HG02642 (cell line): Measurements from ENCODE around the gene SLMAP.

ENCODE experiments used
- ATAC-seq: cut with Tn5 transposase; IDR thresholded peaks from one replicate; pipeline ENCODE4 v1.9.1; 2021; ENCODE audit warnings: mild to moderate bottlenecking; ENCODE audit not compliant: unreplicated experiment, poor library complexity

SLMAP gene

DNA sequence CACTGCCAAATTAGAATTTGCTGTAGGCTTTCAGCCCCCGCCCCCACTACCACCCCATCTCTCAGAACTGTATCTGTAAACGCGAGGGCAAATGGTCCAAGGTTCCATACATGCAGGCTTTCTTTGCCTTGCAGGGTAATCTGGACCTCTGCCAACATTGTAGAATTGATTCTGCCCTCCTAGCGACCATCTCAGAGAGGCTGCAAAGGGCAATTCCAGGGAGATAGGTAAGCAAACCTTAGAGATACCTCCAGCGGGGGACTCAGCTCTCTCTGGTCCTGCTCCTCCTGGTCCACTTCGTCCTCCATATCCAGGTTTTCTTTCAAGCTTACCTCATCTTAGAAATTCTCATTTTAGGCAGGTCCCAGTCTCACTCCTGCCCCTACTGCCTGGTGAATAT is 64.4 kb downstream of the SLMAP start:
- ATAC-seq, result no peak

DNA sequence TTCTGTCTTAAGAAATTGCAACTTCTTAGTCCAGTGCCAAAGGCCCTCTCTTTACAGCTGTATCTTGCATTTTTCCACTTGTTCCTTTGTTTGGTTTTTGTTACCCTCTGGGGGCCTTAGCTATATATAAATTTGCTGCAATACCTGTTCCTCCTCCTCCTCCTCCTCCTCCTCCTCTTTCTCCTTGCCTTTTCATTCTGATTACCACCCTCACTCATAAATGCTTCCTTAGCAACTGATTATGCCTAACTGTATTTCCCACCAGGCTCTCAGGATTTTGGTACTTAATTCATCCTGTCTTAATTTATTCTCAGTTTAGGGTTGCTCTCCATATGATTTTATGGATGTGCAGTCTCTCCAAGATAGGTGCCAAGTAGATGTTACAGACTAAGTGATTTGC is 65.7 kb downstream of the SLMAP start:
- no peak for ATAC-seq

DNA sequence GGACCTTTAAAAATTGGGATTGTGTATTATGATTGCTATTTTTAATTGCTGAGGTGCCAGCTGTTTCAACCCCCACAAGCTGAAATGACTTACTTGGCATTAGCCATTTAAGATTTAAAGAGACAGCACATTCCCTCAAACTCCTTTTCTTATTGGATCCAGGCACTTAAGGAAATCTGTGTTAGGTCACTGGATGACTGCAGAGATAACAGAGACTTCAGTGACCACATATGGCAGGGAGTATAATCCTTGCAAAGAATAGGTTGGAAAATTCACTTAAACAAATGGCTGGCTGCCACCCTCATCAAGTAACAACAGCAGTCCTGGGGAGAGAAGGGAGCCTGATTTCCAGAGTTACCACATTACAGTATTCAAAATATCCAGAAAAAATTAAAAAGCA is 66.6 kb downstream of the SLMAP start:
- no peak for ATAC-seq

DNA sequence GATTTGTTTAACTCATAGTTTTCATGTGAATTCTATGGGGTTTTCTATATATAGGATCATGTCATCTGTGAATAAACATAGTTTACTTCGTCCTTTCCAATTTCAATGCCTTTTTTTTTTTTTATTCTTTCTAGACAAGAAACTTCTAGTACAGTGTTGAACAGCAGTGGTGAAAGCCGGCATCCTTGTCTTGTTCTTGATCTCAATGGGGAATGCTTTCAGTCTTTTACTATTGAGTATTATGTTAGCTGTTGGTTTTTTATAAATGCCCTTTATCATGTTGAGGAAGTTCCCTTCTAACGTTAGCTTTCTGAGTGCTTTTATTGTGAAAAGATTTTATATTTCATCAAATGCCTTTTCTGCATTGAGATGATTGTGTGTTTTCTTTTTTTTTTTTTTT is 69.0 kb downstream of the SLMAP start:
- no peak for ATAC-seq

DNA sequence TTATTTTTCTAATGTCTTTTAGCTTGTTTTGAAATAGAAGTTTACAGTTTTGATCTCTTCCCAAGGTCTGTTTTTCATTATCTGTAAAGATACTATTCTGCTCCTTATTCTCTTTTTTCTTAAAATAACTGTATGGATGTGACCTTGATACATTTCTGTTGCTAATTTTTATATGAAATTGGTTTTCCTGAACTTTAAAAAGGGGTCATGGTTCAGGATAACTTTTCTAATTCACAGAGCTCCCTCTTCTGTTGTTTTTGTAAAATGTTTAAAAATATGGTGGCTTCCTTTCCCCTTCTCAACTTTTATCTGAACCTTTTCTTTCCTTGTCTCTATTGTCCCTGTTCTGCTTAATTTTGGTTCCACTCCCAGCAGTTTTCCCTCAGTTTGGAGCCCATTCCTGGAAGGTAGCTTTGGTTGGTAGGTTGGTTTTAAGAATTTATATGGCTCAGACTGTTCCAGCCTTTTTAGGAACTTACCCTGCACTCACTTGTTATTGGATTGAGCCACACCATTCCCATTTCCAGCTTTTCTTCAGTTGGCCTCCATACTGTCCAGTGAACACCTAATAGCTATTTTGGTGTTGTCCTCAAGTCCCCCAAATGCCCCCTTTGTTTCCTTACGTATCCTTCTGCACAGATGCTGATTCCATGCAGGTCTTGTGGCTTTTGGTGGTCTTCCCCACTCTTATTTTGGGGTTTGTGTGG is 70.3 kb downstream of the SLMAP start:
- ATAC-seq, result no peak

DNA sequence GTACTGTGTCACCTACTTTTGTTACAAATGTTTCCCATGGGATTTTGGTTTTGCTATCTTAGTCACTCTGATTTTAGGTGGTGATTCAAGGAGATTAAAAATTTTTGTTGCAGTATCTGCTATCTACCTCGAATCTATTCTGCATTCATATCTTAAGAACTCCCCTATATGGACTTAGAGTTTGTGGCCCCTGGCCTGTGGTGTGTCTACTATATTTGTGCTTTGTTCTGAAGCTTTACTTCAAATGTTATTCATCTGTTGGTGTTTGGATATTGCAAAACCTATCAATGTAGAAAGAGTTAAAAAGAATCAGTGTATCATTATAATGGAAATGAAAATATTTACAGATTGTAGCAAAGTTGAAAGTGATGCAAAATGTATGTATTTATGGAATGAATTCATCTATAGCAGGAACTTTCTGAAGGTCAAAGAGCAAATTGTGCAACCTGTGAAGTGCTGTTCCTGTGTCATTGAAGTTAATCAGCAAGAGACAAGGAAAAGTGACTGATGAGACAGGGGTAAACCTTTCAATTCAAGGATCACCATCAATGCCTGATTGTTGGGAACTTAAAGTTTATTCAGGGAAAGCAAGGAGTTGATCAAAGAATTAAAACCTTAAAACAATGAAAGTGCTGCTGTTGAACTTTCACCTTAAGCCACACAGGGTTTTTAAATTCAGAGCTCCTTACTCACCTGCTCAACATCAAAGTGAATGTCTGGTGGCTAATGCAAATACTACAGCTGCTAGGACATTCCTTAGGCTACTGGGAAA is 71.0 kb downstream of the SLMAP start:
- no peak for ATAC-seq

DNA sequence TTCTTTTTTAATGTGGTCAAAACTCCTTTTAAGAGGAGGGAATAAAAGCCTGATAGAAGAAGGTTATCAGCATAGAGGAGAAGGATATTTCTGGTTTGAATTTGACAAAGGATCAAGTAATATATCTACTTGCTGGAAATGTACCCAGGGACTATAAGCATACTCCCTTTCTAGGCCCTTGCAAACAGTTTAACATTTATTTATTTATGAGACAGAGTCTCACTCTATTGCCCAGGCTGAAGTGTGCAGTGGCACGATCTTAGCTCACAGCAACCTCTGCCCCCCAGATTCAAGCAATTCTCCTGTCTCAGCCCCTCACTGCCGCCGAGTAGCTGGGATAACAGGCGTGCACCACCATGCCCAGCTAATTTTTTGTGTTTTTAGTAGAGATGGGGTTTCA is 71.6 kb downstream of the SLMAP start:
- ATAC-seq, result no peak

DNA sequence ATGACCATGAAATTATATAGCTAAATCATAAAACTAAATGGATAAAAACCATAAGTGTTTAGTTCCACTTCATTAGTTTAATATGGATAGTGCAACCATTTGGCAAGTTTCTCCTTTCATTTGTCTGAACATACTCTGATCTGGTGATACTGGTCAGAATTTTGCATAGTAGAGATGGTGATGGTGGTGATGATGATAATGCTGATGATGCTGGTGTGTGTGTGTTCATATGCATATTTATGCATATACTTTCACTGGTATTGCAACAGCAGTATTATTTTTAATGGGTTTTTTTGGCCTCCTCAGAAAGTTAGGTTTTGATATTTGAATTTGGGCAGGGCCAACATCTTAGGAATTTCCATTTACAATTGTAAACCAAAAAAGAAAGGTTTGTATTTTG is 76.4 kb downstream of the SLMAP start:
- ATAC-seq, result no peak

DNA sequence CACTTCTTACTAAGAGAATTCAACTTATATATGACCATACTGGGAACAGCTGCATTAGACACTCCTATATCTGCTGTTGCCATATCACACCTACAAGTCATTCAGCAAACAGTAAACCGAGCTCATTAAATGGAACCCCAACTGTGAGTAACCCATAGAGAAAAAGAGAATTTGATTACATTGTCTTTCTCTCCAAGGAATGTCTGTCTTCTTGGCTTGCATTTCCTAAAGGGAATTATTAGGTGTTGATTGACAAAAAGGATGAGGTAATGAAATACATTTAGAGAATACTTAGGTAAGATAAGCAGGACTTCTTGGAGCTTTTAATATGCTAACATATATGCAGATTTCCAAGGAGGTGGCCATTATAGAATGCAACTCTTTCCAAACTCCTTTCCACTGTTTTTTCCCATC is 76.8 kb downstream of the SLMAP start:
- ATAC-seq, result no peak

DNA sequence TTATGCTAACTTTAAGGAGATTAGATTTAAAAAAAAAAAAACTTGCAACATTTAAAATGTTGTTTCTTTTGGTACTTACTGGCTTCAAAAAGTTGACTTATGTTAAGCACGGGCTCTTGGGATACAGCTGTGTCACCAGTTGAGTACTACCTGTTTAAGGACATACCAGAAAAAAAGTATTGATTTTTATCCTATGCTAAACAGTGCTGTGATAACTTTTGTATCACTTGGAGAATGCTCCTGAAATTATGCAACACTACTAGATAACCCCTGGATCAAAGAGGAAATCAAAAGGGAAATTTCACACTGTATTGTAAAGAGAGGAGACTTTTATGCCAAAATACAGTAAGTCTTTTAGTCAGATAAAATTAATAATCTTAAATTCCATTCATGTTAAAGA is 77.7 kb downstream of the SLMAP start:
- ATAC-seq, result no peak

DNA sequence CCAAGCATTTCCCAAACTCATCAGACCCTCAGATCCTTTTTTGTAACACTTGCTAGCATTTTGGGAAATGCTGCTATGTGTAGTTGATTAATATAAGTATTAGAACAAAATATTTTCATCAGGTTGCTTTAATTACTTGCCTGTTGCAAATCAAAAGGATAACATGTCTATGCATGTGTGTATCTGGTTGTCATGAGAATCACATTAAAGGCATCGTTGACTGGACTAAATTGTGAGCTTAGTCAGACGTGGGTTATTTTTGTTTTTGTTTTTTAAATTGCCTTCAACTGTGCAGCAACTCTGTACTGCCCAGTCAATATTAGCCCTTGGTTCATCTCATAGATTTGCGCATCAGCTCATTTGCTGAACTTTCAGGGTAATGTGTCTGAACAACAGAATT is 81.6 kb downstream of the SLMAP start:
- no peak for ATAC-seq

DNA sequence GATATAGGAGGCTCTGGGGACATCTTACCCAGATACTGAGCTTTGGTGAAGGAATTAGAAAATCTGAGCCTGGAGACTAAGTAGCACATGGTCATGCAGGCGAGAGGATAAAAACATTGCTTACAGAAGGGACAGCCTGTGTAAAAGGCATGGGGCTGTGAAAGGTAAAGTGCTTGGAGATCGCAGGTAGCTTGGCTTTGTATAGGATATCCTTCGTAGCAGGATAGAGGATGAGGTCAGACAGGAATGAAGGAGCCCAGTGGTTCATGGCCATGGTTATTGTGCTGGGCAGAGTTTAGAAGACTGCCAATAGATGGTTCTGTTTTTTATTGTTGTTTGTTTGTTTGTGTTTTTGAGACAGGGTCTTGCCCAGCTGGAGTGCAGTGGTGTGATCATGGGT is 82.5 kb downstream of the SLMAP start:
- ATAC-seq, result no peak

DNA sequence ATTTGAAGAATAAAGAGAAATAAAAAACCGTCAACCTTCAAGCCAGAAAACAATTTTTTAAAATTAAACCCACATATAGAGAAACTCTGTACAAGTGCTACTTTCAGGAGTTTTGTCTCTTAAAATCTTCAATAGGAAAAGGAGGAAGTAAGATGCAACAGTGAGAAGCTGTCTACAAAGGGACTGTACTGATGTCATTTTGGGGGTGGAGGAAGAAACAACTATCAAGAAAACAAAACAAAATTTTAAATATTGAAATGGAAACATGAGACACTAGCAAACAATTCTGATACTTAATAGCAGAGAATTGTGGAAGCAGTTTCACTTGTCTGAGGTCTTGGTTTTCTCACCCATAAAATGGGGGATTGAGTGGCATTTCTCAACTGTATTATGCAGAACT is 84.4 kb downstream of the SLMAP start:
- no peak for ATAC-seq

DNA sequence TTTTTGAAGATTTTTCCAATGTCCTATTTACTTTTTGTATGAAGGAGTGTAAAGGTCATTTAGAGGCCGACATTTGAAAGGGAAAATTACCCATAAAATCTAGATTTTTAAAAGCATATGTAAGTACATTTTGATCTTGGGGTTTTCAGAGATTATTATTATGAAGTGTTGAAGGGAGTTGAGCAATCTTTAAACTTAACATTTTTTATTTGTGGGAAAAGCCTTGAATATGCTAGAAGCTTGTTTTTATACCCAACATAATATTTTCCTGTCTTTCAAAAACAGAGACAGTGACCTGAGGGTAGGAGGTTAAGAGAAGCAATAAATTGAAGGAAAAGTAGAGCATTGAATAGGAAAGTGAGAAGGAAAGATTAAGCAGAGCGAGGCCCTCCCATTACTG is 85.7 kb downstream of the SLMAP start:
- ATAC-seq, result no peak

DNA sequence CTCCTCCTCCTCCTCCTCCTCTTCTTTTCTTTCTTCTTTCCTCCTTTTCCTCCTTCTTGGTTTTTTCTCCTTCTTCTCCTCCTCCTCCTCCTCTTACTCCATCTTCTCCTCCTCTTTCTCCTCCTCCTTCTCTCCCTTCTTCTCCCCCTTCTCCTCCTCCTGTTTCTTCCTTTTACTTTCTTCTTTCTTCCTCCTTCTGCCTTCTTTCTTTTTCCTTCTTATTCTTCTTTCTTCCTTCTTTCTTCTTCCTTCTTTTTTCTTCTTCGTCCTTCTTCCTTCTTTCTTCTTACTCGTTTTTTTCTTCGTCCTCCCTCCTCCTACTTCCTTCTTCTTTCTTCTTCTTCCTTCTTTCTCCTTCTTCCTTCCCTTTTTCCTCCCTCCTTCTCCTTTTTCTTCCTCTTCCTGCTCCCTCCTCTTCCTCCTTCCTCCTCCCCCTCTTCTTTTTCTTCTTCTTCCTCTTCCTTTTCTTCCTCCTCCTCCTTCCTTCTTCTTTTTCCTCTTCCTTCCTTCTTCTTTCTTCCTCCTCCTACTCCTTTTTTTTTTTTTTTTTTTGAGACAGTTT is 92.1 kb downstream of the SLMAP start:
- no peak for ATAC-seq

DNA sequence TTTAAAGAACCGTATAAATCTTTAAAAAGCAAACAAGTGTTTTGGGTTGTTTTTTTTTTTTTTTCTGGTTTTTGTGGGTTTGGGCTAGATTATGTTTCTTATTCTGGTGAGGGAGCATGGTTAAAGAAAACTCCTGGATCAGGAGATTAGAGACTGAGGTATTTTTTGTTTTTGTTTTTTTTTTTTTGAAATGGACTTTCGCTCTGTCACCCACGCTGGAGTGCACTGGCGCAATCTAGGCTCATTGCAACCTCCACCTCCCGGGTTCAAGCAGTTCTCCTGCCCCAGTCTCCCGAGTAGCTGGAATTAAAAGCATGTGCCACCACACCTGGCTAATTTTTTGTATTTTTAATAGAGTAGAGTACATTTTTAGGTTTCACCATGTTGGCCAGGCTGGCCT is 95.2 kb downstream of the SLMAP start:
- no peak for ATAC-seq

DNA sequence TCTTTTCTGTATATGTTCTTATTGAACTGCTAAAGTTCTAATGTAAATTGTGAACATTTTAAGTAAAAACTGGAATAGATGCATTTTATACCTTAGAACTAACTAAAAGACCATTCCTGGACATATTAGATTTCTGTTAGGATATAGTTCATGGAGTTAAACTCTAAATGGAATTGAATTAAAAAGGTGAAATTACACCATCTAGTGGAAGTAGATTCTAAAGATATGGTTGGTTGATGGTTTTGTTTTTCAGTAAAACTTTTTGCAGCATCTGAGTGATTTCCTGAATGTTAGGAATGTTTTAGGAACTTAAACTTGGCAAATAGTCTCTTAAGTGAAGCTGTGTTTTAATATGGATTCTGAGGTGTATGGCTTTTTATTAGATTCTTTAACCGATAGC is 96.8 kb downstream of the SLMAP start:
- ATAC-seq, result no peak

DNA sequence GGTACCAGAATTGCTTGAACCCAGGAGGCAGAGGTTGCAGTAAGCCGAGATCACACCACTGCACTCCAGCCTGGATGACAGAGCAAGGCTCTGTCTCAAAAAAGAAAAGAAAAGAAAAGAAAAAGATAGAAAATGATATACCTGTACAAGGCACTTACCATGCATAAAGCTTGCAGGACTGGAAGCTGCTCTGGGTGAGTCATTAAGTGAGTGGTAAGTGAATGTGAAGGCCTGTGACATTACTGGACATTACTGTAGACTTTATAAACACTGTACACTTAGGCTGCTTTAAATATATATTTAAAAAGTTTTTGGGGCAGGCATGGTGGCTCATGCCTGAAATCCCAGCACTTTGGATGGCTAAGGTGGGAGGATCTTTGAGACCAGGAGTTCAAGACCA is 99.2 kb downstream of the SLMAP start:
- ATAC-seq, result no peak

DNA sequence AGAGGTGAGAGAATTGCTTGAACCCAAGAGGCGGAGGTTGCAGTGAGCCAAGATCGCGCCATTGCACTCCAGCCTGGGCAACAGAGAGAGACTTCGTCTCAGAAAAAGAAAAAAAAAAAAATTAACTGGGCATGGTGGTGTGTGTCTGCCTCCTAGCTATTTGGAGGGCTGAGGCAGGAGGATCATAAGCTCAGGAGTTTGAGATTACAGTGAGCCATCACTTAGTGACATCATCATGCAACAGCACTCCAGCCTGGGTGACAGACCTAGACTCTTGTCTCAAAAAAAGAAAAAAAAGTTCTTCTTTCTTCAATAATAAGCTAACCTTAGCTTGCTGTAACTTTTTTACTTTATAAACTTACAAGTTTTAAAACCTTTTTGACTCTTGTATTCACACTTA is 99.8 kb downstream of the SLMAP start:
- ATAC-seq, result no peak

DNA sequence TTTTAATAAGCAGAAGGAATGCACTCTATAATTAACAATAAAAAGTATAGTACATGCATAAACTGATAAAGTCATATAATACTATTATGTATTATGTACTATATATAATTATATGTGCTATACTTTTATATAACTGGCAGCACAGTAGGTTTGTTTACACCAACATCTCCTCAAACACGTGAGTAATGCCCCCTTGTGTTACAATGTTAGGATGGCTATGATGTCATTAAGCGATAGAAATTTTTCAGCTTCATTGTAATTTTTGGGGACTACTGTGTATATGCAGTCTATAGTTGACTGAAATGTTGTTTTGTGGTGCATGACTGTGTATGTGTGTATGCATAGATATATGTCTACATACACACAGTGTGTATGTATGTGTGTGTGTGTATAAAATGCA is 100.6 kb downstream of the SLMAP start:
- no peak for ATAC-seq

DNA sequence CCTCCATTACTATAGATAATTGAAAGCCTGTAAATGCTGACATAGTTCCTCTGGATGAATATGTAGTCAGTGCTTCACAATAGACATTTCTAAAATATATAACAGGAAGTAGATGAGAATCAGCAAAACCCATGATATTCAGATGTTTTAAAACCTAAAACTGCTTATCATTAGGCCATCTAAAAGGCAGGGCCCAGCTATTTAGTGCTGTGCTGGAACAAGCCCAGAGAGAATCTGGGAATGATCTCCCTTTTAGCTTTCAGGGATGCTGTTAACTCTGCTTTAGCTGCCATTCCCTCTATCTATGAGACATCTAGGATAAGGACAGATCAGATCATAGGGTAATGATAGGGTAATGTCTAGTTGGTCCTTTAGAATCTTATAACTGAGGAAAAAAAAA is 106.8 kb downstream of the SLMAP start:
- ATAC-seq, result no peak

DNA sequence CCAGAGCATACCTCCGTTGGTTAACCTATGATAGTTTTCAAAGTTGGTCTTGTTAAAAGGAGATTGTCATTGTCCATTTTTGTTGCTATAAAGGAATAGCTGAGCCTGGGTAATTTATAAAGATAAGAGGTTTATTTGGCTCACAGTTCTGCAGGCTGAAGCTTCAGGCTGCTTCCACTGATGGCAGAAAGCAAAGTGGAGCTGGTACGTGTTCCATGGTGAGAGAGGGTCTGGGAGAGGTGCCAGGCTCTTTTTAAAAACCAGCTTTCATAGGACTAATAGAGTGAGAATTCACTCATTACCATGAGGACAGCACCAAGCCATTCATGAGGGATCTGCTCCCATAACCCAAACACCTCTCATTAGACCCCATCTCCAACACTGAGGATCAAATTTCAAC is 107.3 kb downstream of the SLMAP start:
- no peak for ATAC-seq
